PC-3 (cell line): ENCODE data around the gene AMT. TPM values are rescaled to one million over a fixed set of nuclear protein-coding genes. Genes with fewer than 3 reads are reported as not detected.

Experiments used
- ATAC-seq: fragments of 200-7000 bp; cut with Tn5 transposase; 2 replicates; pipeline ENCODE4 v1.9.1; 2020; ENCODE audit warnings: mild to moderate bottlenecking, moderate library complexity
- BruUV-seq: library from RNA; stranded (reverse); fragments of 400-500 nt; replicated peaks from 2 replicates; lab custom pipeline; 2021; lab: Mats Ljungman, UMichigan
- CTCF ChIA-PET: fragments of 300-600 bp; sonication (Branson Sonifier 250); formaldehyde crosslinking; loops from one replicate; lab custom pipeline; 2022; ENCODE audit warnings: antibody characterized with exemption; lab: Charles Lee
- POLR2A ChIA-PET: fragments of 300-600 bp; sonication (Branson Sonifier 250); formaldehyde crosslinking; loops from one replicate; lab custom pipeline; 2022; ENCODE audit warnings: antibody characterized with exemption; ENCODE audit not compliant: unreplicated experiment; lab: Charles Lee
- DNase-seq: peaks from one replicate; pipeline ENCODE4 v3.0.0-alpha.2; 2015
- H2AFZ ChIP-seq: fragments of 300-600 bp; sonication (generic); 2 replicates; pipeline ENCODE4 v1.6.0; 2016; ENCODE audit warnings: antibody characterized with exemption, low read length
- H3F3A ChIP-seq: fragments of 300-600 bp; sonication (generic); one replicate; pipeline ENCODE4 v1.6.0; 2017; ENCODE audit warnings: antibody characterized with exemption, low read length, control low read depth, mild to moderate bottlenecking; ENCODE audit not compliant: unreplicated experiment
- H3K27ac ChIP-seq: fragments of 300-600 bp; sonication (generic); 2 replicates; pipeline ENCODE4 v1.5.1; 2016; ENCODE audit warnings: mild to moderate bottlenecking, low read length
- H3K27me3 ChIP-seq: fragments of 300-600 bp; sonication (generic); 2 replicates; pipeline ENCODE4 v1.6.1; 2016; ENCODE audit warnings: low read length, mixed read lengths
- H3K36me3 ChIP-seq: fragments of 300-600 bp; sonication (generic); 2 replicates; pipeline ENCODE4 v1.6.1; 2016; ENCODE audit warnings: low read depth, mixed run types, low read length, mixed read lengths
- H3K4me1 ChIP-seq: fragments of 300-600 bp; sonication (generic); 2 replicates; pipeline ENCODE4 v1.5.1; 2016; ENCODE audit warnings: low read length; ENCODE audit not compliant: insufficient read depth
- H3K4me2 ChIP-seq: fragments of 300-600 bp; sonication (generic); 2 replicates; pipeline ENCODE4 v1.6.0; 2016; ENCODE audit warnings: low read length
- H3K4me3 ChIP-seq: fragments of 300-600 bp; sonication (generic); 2 replicates; pipeline ENCODE4 v1.5.1; 2016; ENCODE audit warnings: mild to moderate bottlenecking, low read length, mixed read lengths
- H3K79me2 ChIP-seq: fragments of 300-600 bp; sonication (generic); 2 replicates; pipeline ENCODE4 v1.6.1; 2017; ENCODE audit warnings: low read length, mixed read lengths
- H3K9ac ChIP-seq: fragments of 300-600 bp; sonication (generic); 2 replicates; pipeline ENCODE4 v1.6.0; 2016; ENCODE audit warnings: mild to moderate bottlenecking, low read length
- H3K9me2 ChIP-seq: fragments of 300-600 bp; sonication (generic); replicated peaks from 2 replicates; pipeline ENCODE4 v1.6.1; 2016; ENCODE audit warnings: mixed run types, low read length, mixed read lengths
- H3K9me3 ChIP-seq: fragments of 300-600 bp; sonication (generic); 2 replicates; pipeline ENCODE4 v1.6.1; 2016; ENCODE audit warnings: low read length, mixed read lengths
- H4K20me1 ChIP-seq: fragments of 300-600 bp; sonication (generic); 2 replicates; pipeline ENCODE4 v1.6.1; 2016; ENCODE audit warnings: low read length, mixed read lengths
- CTCF ChIP-seq: fragments of 300-600 bp; sonication (generic); conservative IDR thresholded peaks from 2 replicates; pipeline ENCODE4 v1.5.1; 2017; ENCODE audit warnings: antibody characterized with exemption, low read depth, mild to moderate bottlenecking, low read length
- EZH2 ChIP-seq: fragments of 300-600 bp; sonication (generic); IDR thresholded peaks from one replicate; pipeline ENCODE4 v1.6.1; 2017; ENCODE audit warnings: antibody characterized with exemption, mild to moderate bottlenecking, low read length; ENCODE audit not compliant: unreplicated experiment
- EZH2phosphoT487 ChIP-seq: fragments of 300-600 bp; sonication (generic); IDR thresholded peaks from 2 replicates; pipeline ENCODE4 v1.6.1; 2018; ENCODE audit warnings: mild to moderate bottlenecking, antibody characterized with exemption, low read length, borderline replicate concordance
- intact Hi-C: fragments of 100-400 bp; cut with micrococcal nuclease; formaldehyde crosslinking; loops from 2 replicates; pipeline ENCODE4 v1.9.0; 2023
- total RNA-seq: library from RNA; depleted of rRNA; stranded (reverse); fragments of >200 nt; gene quantifications from 2 replicates; pipeline ENCODE4 v1.2.3, GENCODE V29; 2014

Gene AMT
- total RNA-seq, 1 experiment from 2014 or later, result 1.8 TPM

GRCh38 chr3:49453621-49454020 lies 31.3 kb upstream of the AMT start:
- Histone ChIP-seq H3K27me3 (no peaks in the 10 kb centered on the region), H3F3A (no peaks in the 10 kb centered on the region), H3K27ac (no peak overlapping the region), H3K9ac (no peak overlapping the region), H3K4me3 (no peak overlapping the region), H4K20me1 (no peaks in the 10 kb centered on the region), H2AFZ (no peak overlapping the region), H3K9me3 (no peaks in the 10 kb centered on the region), H3K79me2 (no peaks in the 10 kb centered on the region), H3K4me2 (no peak overlapping the region), H3K4me1 (0 out of 2 replicates have a peak, but pooled peaks cover 6% of the 10 kb centered on the region), H3K36me3 (no peaks in the 10 kb centered on the region), H3K9me2 (no peaks in the 10 kb centered on the region)
- BruUV-seq, result no TSS peak
- CTCF ChIA-PET, result no interaction called here
- intact Hi-C loops, result loop anchor here (5.0 kb wide), 1 partner anchor 219 kb away; the partner anchor contains the start of gene APEH
- POLR2A ChIA-PET, result no interaction called here
- ATAC-seq (no peak), DNase-seq (no peak)
- no peak for TF ChIP-seq EZH2phosphoT487
- TF ChIP-seq EZH2, result no peak
- TF ChIP-seq CTCF, result no peak

GRCh38 chr3:49445391-49445790 lies 23.1 kb upstream of the AMT start:
- ATAC-seq (no peak), DNase-seq (no peak)
- H2AFZ ChIP-seq, result no peak overlapping the region
- CTCF ChIA-PET, result no interaction called here
- H3K79me2 ChIP-seq, result no peaks in the 10 kb centered on the region
- no peak overlapping the region for H3K9ac ChIP-seq
- no peaks in the 10 kb centered on the region for H4K20me1 ChIP-seq
- no peaks in the 10 kb centered on the region for H3K9me3 ChIP-seq
- no peaks in the 10 kb centered on the region for H3K9me2 ChIP-seq
- no peaks in the 10 kb centered on the region for H3K27me3 ChIP-seq
- H3K27ac ChIP-seq, result no peak overlapping the region
- H3K4me2 ChIP-seq, result no peak overlapping the region
- peaks cover 8% of the 10 kb centered on the region for H3K4me1 ChIP-seq
- no peak overlapping the region for H3K4me3 ChIP-seq
- no TSS peak for BruUV-seq
- POLR2A ChIA-PET, result no interaction called here
- no peaks in the 10 kb centered on the region for H3K36me3 ChIP-seq
- H3F3A ChIP-seq, result no peaks in the 10 kb centered on the region
- TF ChIP-seq EZH2phosphoT487, result no peak
- TF ChIP-seq CTCF, result no peak
- TF ChIP-seq EZH2, result no peak
- intact Hi-C loops, result no loop called here

- Histone ChIP-seq H3K9me3 (no peaks in the 10 kb centered on the region), H3K4me1 (no peaks in the 10 kb centered on the region), H3K9ac (no peak overlapping the region), H3K9me2 (no peaks in the 10 kb centered on the region), H3K27me3 (no peaks in the 10 kb centered on the region), H2AFZ (no peak overlapping the region), H3K4me2 (no peak overlapping the region), H3K79me2 (no peaks in the 10 kb centered on the region), H4K20me1 (no peaks in the 10 kb centered on the region), H3K36me3 (no peaks in the 10 kb centered on the region), H3K4me3 (no peak overlapping the region), H3F3A (no peaks in the 10 kb centered on the region), H3K27ac (no peak overlapping the region)
- no peak for ATAC-seq
- ChIA-PET POLR2A (no interaction called here), CTCF (no interaction called here)
- intact Hi-C loops, result no loop called here
- DNase-seq, result no peak
- no TSS peak for BruUV-seq
- TF ChIP-seq CTCF (no peak), EZH2phosphoT487 (no peak), EZH2 (no peak)
These were observed 12.5 kb upstream of the AMT start for GRCh38 chr3:49434731-49435130.
